NCI-H1092 (cell line): ENCODE results near the gene EIF4B.
A peak's percentile ranks its signal among the peaks of the same experiment; 100 is the strongest.
"Not testable (repeated sequence)": the region's sequence is repeated elsewhere in the genome, so short reads cannot be mapped to it uniquely, and the experiment has no call there.

Source experiments
- DNase-seq: peaks from one replicate; lab custom pipeline; 2025; lab: John Stamatoyannopoulos, UW

The EIF4B gene

DNA sequence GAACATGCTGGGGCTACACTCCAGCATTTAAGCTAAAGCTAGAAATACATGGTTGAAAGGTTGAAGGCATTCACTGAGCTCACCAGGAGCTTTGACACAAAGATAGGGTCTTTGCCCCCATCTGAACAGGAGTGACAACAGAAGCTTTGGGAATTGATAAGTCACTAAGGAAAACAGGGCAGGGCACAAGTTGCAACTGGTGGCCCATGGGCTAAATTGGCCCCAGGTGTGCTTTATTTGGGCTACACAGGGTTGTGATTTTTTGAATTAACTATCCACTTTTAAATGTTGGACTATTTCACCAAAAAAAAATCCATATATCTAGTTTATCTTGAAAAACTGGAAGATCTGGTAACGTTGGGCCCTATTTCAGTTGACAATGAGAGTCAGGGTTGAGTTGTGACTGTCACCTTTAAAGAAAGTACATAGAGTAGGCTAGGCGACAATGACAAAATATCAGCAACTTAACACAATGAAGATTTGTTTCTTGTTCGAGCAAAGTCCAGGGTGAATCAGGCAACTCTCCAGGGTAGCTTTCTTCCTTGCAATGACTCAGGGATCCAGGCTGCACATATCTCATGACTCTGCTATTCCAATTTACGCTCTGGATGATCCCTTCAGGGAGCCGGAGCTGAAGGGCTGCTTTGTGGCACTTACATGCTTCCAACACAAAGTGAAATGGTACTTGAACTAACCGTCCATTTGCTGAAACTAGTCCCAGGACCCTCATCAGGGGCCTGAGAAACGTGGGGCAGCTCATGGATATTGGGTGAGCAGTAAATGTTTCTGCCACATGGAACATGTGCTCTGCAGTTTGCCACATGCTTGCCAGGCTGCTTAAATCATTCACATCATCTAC is 13.3 kb upstream of the EIF4B start:
- no peak for DNase-seq

DNA sequence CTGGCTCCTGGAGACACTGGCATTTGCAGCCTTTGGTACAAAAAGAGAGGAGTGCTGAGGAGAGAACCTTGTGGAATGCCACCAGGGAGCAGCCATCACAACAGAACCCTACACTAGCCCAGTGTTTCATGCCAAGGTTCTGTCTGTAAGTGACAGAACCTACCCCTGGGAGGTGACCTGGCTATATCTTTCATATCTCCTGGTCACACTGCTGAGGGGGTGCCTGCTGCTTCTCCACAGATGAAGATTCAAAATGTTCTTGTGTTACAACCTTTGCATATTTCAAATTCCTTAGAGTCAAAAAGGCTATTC is 12.7 kb upstream of the EIF4B start:
- DNase-seq, result no peak

- no peak for DNase-seq
These were observed 2.1 kb upstream of the EIF4B start for GRCh38 chr12:53004178-53004577.

DNA sequence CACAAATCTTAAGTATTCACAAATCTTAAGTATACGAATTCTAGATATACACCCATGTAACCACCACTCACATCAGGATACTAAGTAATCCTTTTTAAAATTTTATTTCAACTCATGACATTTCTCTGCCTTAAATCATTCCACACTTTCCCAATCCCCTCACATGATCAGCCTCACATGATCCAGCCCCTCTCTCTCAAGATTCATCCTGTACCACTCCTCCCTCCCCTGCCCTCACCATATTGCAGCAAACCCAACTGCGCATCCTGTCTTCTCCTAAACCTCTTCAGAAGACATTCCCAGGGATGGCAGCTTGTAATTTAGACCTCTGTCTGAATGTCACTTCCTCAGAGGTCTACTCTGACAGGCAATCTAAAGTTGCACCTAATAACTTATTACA is 1.7 kb upstream of the EIF4B start:
- DNase-seq, result no peak

GRCh38 chr12:53005215-53005985 is 856 bp upstream of the EIF4B start:
- DNase-seq, result no peak

DNA sequence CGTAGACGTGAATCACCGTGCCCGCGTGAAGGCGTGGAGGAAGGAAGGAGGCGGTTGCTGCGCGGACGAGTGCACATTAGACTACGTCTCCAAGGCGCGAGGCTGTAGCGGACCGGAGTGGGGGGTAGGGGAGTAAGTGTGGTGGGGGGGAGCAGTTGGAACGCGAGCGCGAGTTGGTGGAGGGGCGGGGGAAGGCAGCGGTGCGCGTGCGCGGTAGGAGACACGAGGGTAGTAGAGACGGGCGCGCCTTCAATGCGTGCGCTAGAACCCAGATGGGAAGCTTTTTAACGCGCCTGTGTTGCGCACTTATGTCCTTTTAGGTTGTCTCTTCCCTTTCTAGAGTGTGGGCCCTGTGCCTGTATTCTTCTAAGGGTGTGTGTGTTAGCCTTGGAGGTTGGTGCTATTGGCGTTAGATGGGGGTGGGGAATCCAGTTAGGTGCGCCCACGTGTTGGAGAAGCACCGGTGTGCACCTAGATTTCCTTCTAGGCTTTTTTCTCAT is 604 bp downstream of the EIF4B start:
- peak; percentile 23 for DNase-seq

GRCh38 chr12:53007343-53007742 is 1.1 kb downstream of the EIF4B start:
- no peak for DNase-seq

- DNase-seq, result not testable (repeated sequence)
These were observed 2.5 kb downstream of the EIF4B start for GRCh38 chr12:53008760-53009159.

GRCh38 chr12:53010955-53011354 is 4.7 kb downstream of the EIF4B start:
- DNase-seq, result no peak

- no peak for DNase-seq
These were observed 5.6 kb downstream of the EIF4B start for GRCh38 chr12:53011889-53012288.

DNA sequence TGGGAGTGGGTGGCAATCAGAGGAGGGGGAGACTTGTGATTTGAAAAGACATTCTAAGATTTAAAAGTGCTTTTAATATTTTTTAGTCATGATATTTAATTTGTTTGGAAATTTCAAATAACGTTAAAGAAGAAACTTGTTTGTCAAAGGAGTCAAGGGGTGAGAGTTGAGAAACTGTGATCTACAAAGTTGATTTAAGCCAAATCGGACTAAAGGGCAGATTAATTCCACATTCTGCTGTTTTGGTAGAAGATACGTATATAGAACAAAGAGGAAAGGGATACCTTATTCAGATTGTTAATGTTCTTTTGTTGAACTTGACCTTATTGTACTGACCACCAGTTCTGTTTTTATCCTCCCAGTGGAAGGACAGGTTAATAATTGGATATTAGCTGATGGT is 6.7 kb downstream of the EIF4B start:
- no peak for DNase-seq

DNA sequence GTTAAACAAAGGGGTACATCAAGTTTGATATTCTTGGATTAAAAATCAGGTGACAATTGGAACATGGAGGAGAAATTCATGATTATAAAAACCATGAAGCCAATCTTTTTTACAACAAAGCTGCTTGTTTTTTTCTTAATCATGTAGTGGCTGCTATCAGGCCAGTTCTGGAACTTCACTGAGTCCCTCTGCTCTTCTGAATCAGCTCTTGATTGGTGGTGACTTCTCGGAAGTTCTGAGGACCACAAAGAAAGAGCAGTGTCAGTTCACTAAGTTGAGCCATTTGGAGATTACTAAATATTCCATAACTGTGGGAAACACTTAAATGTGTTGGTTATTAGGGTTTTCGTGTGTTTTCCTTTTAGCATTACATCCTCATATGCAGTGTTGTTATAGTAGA is 8.5 kb downstream of the EIF4B start:
- DNase-seq, result no peak

GRCh38 chr12:53025250-53025649 is 19.0 kb downstream of the EIF4B start:
- DNase-seq, result no peak

DNA sequence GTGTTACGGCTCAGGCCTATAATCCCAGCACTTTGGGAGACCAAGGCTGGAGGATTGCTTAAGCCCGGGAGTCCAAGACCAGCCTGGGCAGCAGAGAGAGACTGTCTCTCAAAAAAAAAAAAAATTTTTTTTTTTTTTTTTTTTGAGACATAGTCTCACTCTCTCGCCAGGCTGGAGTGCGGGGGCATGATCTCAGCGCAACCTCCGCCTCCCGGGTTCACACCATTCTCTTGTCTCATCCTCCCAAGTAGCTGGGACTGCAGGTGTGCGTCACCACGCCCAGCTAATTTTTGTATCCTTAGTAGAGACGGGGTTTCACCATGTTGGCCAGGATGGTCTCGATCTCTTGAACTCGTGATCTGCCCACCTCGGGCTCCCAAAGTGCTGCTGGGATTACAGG is 20.8 kb downstream of the EIF4B start:
- DNase-seq, result not testable (repeated sequence)

DNA sequence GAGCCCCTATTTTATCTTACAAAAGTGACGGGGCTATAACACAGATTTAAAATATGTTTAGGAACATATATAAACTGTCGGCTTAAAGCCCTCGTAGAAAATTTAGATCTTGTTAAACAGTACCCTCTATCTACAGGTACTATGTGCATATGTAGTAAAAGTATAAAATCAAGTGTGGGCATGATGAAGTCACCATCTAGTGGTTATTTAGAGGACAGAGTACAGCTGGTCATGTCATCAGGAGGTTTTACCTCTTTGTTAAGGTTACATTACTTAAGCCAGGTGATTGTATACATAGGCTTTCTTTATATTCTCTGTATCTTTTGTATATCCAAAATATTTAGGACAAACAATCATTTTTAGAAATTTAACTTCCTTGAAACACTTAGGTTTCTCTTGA is 25.4 kb downstream of the EIF4B start:
- no peak for DNase-seq

- DNase-seq, result not testable (repeated sequence)
These were observed 27.6 kb downstream of the EIF4B start for GRCh38 chr12:53033832-53034231.

DNA sequence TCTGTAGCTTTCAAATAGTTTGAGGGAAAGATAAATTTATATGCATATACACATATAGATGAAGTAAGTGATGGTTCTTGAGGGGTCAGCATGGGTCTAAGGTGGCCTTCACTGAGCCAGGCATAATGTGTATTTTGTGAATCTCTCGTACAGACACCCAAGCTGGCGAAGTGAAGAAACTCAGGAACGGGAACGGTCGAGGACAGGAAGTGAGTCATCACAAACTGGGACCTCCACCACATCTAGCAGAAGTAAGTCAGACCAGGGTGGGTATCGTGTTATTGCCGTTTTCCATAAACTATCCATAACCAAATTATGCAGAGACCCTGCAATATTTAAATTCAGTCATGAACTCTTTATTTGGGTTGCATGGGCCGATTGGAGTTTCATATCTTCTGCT is 28.2 kb downstream of the EIF4B start:
- no peak for DNase-seq

GRCh38 chr12:53036802-53037201 is 30.5 kb downstream of the EIF4B start:
- DNase-seq, result no peak

DNA sequence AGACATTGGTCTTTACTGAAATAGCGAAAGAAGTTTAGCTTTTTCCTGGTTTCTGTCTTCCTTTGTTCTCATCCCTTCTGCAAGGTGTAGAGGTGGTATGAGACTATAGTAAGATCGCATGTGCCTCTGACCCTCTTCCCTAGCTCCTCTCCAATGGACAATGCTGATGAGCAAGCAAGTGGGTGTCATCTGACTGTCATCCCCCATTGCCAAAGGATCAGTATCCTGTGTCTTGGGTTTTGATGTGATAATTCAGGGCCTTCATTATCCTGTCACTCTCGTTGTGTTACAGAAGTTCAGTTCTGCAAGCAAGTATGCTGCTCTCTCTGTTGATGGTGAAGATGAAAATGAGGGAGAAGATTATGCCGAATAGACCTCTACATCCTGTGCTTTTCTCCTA is 33.6 kb downstream of the EIF4B start:
- no peak for DNase-seq

GRCh38 chr12:53042607-53043454 is 36.6 kb downstream of the EIF4B start:
- no peak for DNase-seq

DNA sequence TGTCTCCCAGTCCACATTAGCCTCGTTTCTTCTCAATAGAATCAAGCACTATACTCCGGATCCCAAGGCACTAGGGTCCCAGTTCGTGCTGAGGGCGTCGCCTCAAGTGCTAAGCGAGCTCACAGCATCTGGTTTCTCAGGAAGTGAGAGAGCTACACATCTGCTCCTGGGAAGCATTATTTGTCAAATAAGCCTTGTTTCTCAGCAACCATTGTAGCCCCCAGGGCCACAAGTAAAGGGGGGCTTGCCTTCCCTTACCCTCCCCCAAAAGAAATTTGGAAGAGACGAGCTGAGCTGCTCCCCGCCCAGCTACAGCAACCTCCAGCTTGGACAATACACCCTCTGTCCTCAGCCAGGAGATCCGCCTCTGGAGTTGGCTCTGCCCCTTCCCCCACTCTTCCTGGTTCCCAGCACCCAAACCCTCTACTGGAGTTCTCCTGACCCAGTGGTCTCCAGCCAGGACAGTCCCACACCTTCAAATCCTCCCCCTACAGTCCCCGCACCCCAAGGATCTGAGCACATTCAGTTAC is 37.9 kb downstream of the EIF4B start:
- DNase-seq, result no peak
